ENCODE data around the gene GRAMD2B.

DNA sequence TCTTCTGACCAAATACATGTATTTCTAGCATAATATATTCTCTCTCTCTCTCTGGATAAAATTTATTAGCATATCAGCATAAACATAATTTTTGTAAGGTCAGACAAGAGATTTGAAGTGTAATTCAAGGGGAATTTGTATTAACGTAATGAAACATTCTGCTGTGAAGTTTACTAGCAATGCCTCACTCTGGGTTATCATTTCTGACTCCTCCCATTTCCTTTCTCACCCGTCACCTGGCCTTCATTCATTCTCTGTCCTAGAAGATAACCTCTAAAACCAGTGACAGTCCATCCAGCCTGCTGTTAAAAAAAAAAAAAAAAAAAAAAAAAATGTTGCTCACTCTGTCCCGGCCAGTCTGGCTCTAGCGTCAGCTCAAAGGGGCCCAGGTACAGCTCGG is 27.1 kb downstream of the GRAMD2B start:
- TF ChIP-seq, protein P1, sequence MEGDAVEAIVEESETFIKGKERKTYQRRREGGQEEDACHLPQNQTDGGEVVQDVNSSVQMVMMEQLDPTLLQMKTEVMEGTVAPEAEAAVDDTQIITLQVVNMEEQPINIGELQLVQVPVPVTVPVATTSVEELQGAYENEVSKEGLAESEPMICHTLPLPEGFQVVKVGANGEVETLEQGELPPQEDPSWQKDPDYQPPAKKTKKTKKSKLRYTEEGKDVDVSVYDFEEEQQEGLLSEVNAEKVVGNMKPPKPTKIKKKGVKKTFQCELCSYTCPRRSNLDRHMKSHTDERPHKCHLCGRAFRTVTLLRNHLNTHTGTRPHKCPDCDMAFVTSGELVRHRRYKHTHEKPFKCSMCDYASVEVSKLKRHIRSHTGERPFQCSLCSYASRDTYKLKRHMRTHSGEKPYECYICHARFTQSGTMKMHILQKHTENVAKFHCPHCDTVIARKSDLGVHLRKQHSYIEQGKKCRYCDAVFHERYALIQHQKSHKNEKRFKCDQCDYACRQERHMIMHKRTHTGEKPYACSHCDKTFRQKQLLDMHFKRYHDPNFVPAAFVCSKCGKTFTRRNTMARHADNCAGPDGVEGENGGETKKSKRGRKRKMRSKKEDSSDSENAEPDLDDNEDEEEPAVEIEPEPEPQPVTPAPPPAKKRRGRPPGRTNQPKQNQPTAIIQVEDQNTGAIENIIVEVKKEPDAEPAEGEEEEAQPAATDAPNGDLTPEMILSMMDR (IDR thresholded peaks at IDR 0.05; ENCODE audit: insufficient read depth, low read depth, low read length), result no peak
- no peak for TF ChIP-seq EZH2 (IDR thresholded peaks at IDR 0.05; ENCODE audit: insufficient read depth, low read length)
